ENCODE measurements around the gene SLC4A4. TPM values are rescaled to one million over a fixed set of nuclear protein-coding genes. Genes with fewer than 3 reads are reported as not detected.

Gene SLC4A4
- total RNA-seq, 1 donor from 2014 or later: 28.5 TPM

DNA sequence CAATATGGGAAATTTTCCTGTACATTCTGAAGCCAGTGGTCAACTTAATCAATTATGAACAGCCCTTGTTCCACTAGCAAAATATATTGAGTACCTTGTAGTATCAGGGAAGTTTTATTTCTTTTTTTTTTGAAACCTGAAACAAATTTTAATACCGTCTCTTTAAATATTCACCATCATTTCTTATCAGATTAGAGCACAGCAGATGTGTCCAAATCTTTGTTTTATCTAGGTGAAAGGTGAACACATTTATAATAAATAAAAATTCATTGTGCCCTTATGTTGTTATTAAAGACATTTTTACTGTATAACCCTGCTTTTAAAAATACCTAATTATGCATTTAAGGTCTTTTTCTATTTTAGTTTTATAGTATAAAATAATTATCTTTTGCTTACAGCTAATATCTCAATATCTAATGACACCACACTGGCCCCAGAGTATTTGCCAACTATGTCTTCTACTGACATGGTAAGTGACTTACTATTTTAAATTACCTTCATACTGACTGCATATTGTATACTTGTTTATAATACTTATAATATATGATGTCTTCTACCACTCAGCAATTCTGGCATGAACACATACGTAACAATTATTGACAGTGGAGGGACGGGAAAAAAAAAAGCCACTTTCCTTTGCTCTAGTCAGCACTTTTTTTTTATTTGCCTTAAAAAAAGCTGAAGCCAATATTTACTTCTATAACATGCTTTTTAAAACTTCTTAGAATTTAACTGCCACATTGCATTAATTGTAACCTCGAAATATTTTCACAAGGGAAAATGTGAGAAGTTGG lies 147.9 kb downstream of the SLC4A4 start:
- Histone ChIP-seq H3K36me3 (no peaks in the 10 kb centered on the region), H3K4me3 (no peak overlapping the region), H3K9me3 (no peaks in the 10 kb centered on the region), H3K27ac (no peak overlapping the region), H3K27me3 (no peaks in the 10 kb centered on the region), H3K4me1 (no peaks in the 10 kb centered on the region)
- DNase-seq (no peak), ATAC-seq (no peak)
- TF ChIP-seq, protein P1, sequence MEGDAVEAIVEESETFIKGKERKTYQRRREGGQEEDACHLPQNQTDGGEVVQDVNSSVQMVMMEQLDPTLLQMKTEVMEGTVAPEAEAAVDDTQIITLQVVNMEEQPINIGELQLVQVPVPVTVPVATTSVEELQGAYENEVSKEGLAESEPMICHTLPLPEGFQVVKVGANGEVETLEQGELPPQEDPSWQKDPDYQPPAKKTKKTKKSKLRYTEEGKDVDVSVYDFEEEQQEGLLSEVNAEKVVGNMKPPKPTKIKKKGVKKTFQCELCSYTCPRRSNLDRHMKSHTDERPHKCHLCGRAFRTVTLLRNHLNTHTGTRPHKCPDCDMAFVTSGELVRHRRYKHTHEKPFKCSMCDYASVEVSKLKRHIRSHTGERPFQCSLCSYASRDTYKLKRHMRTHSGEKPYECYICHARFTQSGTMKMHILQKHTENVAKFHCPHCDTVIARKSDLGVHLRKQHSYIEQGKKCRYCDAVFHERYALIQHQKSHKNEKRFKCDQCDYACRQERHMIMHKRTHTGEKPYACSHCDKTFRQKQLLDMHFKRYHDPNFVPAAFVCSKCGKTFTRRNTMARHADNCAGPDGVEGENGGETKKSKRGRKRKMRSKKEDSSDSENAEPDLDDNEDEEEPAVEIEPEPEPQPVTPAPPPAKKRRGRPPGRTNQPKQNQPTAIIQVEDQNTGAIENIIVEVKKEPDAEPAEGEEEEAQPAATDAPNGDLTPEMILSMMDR (IDR thresholded peaks at IDR 0.05): no peak
- intact Hi-C loops (cut with DNase I): no loop called here

DNA sequence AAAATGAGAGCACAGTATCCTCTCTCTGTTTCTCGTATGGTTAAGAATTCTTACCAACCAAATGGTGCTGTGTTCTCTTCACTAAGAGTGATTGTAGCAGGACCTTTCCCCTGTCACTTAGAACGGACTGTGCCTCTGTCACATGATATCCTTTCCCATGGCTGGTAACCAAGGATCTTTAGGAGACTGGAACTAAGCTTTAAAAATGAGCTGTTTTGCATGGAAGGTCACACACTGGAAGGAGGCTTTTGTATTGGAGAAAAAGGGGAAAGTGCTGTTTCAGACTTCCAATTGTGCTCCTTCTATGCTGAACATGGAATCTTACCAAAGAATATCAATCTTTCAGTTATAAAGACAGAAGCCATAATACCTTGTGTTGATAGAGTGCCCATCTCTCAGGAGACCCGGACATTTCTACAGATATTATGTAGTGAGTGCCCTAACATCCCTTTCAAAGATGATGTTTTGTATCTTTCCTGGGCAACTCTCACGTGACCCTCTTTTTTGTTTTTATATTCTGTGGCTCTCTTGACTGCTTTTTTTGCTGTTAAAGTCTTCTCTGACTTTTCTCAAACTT lies 148.6 kb downstream of the SLC4A4 start:
- Histone ChIP-seq H3K27ac (no peak overlapping the region), H3K27me3 (no peaks in the 10 kb centered on the region), H3K36me3 (no peaks in the 10 kb centered on the region), H3K4me3 (no peak overlapping the region), H3K4me1 (no peaks in the 10 kb centered on the region), H3K9me3 (no peaks in the 10 kb centered on the region)
- DNase-seq (no peak), ATAC-seq (no peak)
- intact Hi-C loops (cut with DNase I): no loop called here
- TF ChIP-seq, protein P1 (IDR thresholded peaks at IDR 0.05): no peak

DNA sequence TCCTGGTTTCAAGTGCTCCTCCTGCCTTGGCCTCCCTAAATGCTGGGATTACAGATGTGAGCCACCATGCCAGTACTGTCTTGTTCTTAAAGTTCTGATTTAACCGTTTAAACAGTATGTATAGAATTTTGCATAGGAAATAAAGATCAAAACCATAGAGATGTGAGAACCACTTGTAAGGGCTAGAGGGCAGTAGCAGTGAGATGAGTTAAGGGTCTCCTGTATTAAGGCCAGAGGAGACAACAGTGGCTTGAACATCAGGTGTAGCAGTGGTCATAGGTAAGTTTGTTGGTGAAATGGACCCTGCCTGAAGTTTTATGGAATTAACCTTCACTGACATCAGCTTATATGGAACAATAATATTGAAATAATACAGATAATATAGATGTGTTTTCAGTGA lies 155.7 kb downstream of the SLC4A4 start:
- Histone ChIP-seq H3K4me3 (no peak overlapping the region), H3K27ac (no peak overlapping the region), H3K27me3 (no peaks in the 10 kb centered on the region), H3K9me3 (no peaks in the 10 kb centered on the region), H3K36me3 (no peaks in the 10 kb centered on the region), H3K4me1 (no peaks in the 10 kb centered on the region)
- no peak for ATAC-seq
- intact Hi-C loops (cut with DNase I): no loop called here
- TF ChIP-seq, protein P1 (IDR thresholded peaks at IDR 0.05): no peak
- no peak for DNase-seq

DNA sequence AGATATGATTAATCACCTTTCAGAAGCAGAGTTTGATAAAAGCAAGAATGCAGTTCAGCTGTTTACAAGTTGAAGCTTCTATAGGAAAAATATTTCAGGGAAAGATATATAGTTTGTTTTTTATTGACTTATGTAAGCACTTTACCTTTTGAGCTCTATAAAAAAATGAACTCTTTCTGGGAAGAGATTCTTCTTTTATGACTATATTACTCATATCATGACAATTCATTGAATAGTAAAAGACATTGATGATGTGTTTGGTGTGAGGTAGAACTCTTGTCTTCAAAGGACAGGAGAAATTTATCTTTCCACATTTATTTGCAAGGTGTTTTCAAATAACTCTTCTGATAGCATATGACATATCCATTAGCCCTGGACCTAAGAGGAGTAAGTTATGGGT lies 156.6 kb downstream of the SLC4A4 start:
- H3K36me3 ChIP-seq: no peaks in the 10 kb centered on the region
- intact Hi-C loops (cut with DNase I): no loop called here
- no peak overlapping the region for H3K27ac ChIP-seq
- H3K9me3 ChIP-seq: no peaks in the 10 kb centered on the region
- TF ChIP-seq, protein P1 (IDR thresholded peaks at IDR 0.05): no peak
- H3K4me3 ChIP-seq: no peak overlapping the region
- no peaks in the 10 kb centered on the region for H3K4me1 ChIP-seq
- H3K27me3 ChIP-seq: no peaks in the 10 kb centered on the region
- ATAC-seq (no peak), DNase-seq (no peak)

DNA sequence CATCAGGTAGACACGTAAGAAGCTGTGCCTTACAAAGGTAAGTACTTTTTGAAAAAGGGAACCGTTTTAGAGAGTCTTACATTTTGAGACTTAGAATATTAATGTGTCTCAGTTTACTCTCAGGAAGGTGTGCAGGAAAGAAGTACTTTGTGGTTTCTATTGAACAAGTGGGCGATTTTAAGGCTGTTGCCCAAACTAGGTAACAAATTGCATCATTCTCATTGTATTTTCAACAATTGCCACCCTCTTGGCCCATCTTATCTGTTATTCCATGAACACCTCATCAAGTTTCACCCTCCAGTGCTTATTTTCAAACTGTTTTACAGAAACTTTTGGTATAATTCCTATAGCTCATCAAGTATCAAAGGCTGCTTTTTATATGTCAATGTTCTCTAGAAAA lies 158.3 kb downstream of the SLC4A4 start:
- intact Hi-C loops (cut with DNase I): no loop called here
- no peaks in the 10 kb centered on the region for H3K9me3 ChIP-seq

More for the DNA sequence above, 158.3 kb downstream of the SLC4A4 start:
- Histone ChIP-seq H3K4me3 (no peak overlapping the region), H3K27me3 (no peaks in the 10 kb centered on the region), H3K36me3 (no peaks in the 10 kb centered on the region), H3K4me1 (no peaks in the 10 kb centered on the region), H3K27ac (no peak overlapping the region)
- DNase-seq (no peak), ATAC-seq (no peak)
- TF ChIP-seq, protein P1 (IDR thresholded peaks at IDR 0.05): no peak
